ENCODE measurements around the gene C12orf57. TPM values are rescaled to one million over a fixed set of nuclear protein-coding genes. Genes with fewer than 3 reads are reported as not detected.
A peak's percentile ranks its signal among the peaks of the same experiment; 100 is the strongest.

The C12orf57 gene
- total RNA-seq, 1 experiment from 2014 or later = 158 TPM

- 0 out of 2 replicates have a peak, but pooled peaks have one; percentile 15 for TF ChIP-seq FOXP1 (CRISPR knock-in tag; IDR thresholded peaks at IDR 0.05; ENCODE audit: borderline replicate concordance)
- no peak for TF ChIP-seq ARID4B (CRISPR knock-in tag; IDR thresholded peaks at IDR 0.05; ENCODE audit: borderline replicate concordance)
- TF ChIP-seq ZNF416 (CRISPR knock-in tag; IDR thresholded peaks at IDR 0.05) = 0 out of 2 replicates have a peak, but pooled peaks have one; percentile 8
- Mint-ChIP-seq H3K9me3 (no peaks in the 10 kb centered on the region), H3K4me1 (peaks cover 34% of the 10 kb centered on the region), H3K4me3 (peak overlapping the region; percentile 69), H3K36me3 (peaks cover 30% of the 10 kb centered on the region), H3K27ac (peak overlapping the region; percentile 97), H3K27me3 (ENCODE audit: low read depth) (no peaks in the 10 kb centered on the region)
- no peak for DNase-seq (ENCODE audit: low spot score)
- ATAC-seq = no peak
- POLR2A ChIA-PET = interaction anchor here (0.7 to 4.3 kb wide), 4 partner anchors 13 to 77 kb away, joined by 3 to 44 read pairs (median 4); partner anchors contain the start of gene SPSB2
- CTCF ChIA-PET = interaction anchor here (1.1 to 6.9 kb wide), 5 partner anchors 13 to 79 kb away, joined by 3 to 93 read pairs (median 31); partner anchors contain the start of genes ATN1, LPCAT3 and SPSB2
Measured at GRCh38 chr12:6939191-6939540, 4.7 kb upstream of the C12orf57 start.

DNA sequence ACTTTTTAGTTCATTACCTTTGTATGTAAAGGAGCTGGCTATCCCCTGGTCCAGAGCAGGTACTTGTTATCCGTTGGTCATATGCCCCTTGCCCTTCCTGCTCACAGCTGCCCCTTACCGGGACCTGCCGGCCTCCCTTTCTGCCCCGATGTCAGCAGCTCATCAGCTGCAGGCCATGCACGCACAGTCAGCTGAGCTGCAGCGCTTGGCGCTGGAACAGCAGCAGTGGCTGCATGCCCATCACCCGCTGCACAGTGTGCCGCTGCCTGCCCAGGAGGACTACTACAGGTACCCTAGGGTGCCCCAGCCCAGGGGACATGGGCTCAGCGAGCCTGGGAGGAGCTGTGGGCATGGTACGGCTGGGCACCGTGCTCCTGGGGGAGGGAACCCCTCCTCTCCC, 2.6 kb upstream of the C12orf57 start:
- H3K4me3 Mint-ChIP-seq = no peak overlapping the region
- H3K27me3 Mint-ChIP-seq (ENCODE audit: low read depth) = no peaks in the 10 kb centered on the region
- DNase-seq (ENCODE audit: low spot score) (no peak), ATAC-seq (no peak)
- peaks cover 15% of the 10 kb centered on the region for H3K36me3 Mint-ChIP-seq
- H3K9me3 Mint-ChIP-seq = no peaks in the 10 kb centered on the region
- 0 out of 2 replicates have a peak, but pooled peaks have one; percentile 47 for TF ChIP-seq ZNF416 (CRISPR knock-in tag; IDR thresholded peaks at IDR 0.05)
- TF ChIP-seq, protein P1, sequence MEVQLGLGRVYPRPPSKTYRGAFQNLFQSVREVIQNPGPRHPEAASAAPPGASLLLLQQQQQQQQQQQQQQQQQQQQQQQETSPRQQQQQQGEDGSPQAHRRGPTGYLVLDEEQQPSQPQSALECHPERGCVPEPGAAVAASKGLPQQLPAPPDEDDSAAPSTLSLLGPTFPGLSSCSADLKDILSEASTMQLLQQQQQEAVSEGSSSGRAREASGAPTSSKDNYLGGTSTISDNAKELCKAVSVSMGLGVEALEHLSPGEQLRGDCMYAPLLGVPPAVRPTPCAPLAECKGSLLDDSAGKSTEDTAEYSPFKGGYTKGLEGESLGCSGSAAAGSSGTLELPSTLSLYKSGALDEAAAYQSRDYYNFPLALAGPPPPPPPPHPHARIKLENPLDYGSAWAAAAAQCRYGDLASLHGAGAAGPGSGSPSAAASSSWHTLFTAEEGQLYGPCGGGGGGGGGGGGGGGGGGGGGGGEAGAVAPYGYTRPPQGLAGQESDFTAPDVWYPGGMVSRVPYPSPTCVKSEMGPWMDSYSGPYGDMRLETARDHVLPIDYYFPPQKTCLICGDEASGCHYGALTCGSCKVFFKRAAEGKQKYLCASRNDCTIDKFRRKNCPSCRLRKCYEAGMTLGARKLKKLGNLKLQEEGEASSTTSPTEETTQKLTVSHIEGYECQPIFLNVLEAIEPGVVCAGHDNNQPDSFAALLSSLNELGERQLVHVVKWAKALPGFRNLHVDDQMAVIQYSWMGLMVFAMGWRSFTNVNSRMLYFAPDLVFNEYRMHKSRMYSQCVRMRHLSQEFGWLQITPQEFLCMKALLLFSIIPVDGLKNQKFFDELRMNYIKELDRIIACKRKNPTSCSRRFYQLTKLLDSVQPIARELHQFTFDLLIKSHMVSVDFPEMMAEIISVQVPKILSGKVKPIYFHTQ (CRISPR knock-in tag; IDR thresholded peaks at IDR 0.05) = 0 out of 2 replicates have a peak, but pooled peaks have one; percentile 16
- TF ChIP-seq ZNF121 (CRISPR knock-in tag; IDR thresholded peaks at IDR 0.05) = no peak
- peak; percentile 59; the same call in 1 of the 2 replicates for TF ChIP-seq NFATC4 (CRISPR knock-in tag; IDR thresholded peaks at IDR 0.05)
- TF ChIP-seq, protein P2, sequence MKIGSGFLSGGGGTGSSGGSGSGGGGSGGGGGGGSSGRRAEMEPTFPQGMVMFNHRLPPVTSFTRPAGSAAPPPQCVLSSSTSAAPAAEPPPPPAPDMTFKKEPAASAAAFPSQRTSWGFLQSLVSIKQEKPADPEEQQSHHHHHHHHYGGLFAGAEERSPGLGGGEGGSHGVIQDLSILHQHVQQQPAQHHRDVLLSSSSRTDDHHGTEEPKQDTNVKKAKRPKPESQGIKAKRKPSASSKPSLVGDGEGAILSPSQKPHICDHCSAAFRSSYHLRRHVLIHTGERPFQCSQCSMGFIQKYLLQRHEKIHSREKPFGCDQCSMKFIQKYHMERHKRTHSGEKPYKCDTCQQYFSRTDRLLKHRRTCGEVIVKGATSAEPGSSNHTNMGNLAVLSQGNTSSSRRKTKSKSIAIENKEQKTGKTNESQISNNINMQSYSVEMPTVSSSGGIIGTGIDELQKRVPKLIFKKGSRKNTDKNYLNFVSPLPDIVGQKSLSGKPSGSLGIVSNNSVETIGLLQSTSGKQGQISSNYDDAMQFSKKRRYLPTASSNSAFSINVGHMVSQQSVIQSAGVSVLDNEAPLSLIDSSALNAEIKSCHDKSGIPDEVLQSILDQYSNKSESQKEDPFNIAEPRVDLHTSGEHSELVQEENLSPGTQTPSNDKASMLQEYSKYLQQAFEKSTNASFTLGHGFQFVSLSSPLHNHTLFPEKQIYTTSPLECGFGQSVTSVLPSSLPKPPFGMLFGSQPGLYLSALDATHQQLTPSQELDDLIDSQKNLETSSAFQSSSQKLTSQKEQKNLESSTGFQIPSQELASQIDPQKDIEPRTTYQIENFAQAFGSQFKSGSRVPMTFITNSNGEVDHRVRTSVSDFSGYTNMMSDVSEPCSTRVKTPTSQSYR (CRISPR knock-in tag; IDR thresholded peaks at IDR 0.05) = no peak
- TF ChIP-seq, protein P3, sequence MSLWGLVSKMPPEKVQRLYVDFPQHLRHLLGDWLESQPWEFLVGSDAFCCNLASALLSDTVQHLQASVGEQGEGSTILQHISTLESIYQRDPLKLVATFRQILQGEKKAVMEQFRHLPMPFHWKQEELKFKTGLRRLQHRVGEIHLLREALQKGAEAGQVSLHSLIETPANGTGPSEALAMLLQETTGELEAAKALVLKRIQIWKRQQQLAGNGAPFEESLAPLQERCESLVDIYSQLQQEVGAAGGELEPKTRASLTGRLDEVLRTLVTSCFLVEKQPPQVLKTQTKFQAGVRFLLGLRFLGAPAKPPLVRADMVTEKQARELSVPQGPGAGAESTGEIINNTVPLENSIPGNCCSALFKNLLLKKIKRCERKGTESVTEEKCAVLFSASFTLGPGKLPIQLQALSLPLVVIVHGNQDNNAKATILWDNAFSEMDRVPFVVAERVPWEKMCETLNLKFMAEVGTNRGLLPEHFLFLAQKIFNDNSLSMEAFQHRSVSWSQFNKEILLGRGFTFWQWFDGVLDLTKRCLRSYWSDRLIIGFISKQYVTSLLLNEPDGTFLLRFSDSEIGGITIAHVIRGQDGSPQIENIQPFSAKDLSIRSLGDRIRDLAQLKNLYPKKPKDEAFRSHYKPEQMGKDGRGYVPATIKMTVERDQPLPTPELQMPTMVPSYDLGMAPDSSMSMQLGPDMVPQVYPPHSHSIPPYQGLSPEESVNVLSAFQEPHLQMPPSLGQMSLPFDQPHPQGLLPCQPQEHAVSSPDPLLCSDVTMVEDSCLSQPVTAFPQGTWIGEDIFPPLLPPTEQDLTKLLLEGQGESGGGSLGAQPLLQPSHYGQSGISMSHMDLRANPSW (CRISPR knock-in tag; conservative IDR thresholded peaks at IDR 0.05; ENCODE audit: low read depth) = no peak
- peak; percentile 8; the same call in 1 of the 2 replicates for TF ChIP-seq RORB (CRISPR knock-in tag; IDR thresholded peaks at IDR 0.05)
- TF ChIP-seq, protein P4, sequence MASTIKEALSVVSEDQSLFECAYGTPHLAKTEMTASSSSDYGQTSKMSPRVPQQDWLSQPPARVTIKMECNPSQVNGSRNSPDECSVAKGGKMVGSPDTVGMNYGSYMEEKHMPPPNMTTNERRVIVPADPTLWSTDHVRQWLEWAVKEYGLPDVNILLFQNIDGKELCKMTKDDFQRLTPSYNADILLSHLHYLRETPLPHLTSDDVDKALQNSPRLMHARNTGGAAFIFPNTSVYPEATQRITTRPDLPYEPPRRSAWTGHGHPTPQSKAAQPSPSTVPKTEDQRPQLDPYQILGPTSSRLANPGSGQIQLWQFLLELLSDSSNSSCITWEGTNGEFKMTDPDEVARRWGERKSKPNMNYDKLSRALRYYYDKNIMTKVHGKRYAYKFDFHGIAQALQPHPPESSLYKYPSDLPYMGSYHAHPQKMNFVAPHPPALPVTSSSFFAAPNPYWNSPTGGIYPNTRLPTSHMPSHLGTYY (CRISPR knock-in tag; IDR thresholded peaks at IDR 0.05) = 0 out of 2 replicates have a peak, but pooled peaks have one; percentile 38
- H3K27ac Mint-ChIP-seq = no peak overlapping the region
- CTCF ChIA-PET = interaction anchor here (1.1 to 5.5 kb wide), 3 partner anchors 16 to 72 kb away, joined by 4 to 53 read pairs (median 4); partner anchors contain the start of gene SPSB2
- H3K4me1 Mint-ChIP-seq = peaks cover 51% of the 10 kb centered on the region
- POLR2A ChIA-PET = interaction anchor here (0.8 kb wide), 2 partner anchors 16 to 28 kb away, joined by 3 read pairs; no protein-coding TSS in a partner anchor
